Activated T-cell treated with anti-CD3 and anti-CD28 coated beads, Interleukin-2, amount 50 U/mL, for 72 hours (primary cell): ENCODE data around the gene INHA. TPM values are rescaled to one million over a fixed set of nuclear protein-coding genes. Genes with fewer than 3 reads are reported as not detected.

Experiments
- ATAC-seq, 2 donors: fragments of 150-1000 bp; cut with Tn5 transposase; replicated peaks in 1 of 2; 2 replicates each; pipeline ENCODE4 v1.10.0; 2021; ENCODE audit warnings: moderate library complexity in 2 of 2, mild to moderate bottlenecking in 1 of 2
- DNase-seq, 2 donors: peaks; one replicate each; pipeline ENCODE4 v3.0.0; 2021 to 2022; ENCODE audit warnings: mixed read lengths in 1 of 2
- H3K27ac Mint-ChIP-seq: one replicate; pipeline ENCODE4 v1.8.0; 2022; ENCODE audit warnings: mild to moderate bottlenecking, moderate library complexity, mixed read lengths
- H3K27me3 Mint-ChIP-seq: one replicate; pipeline ENCODE4 v1.8.0; 2022; ENCODE audit warnings: low read depth, mixed read lengths
- H3K36me3 Mint-ChIP-seq, 2 donors: one replicate each; pipeline ENCODE4 v1.8.0; 2022; ENCODE audit warnings: mixed read lengths in 2 of 2, mild to moderate bottlenecking in 1 of 2; ENCODE audit not compliant: insufficient read depth in 2 of 2
- H3K4me1 Mint-ChIP-seq: one replicate; pipeline ENCODE4 v1.8.0; 2022; ENCODE audit warnings: low read depth, mixed read lengths
- H3K4me3 Mint-ChIP-seq, 2 donors: one replicate each; pipeline ENCODE4 v1.8.0; 2022; ENCODE audit warnings: mild to moderate bottlenecking in 2 of 2, mixed read lengths in 2 of 2, moderate library complexity in 2 of 2
- H3K9me3 Mint-ChIP-seq, 2 donors: one replicate each; pipeline ENCODE4 v1.8.0; 2022; ENCODE audit warnings: mixed read lengths in 2 of 2
- total RNA-seq, 2 donors: library from RNA; stranded (reverse); gene quantifications; one replicate each; pipeline ENCODE4 v1.2.3, GENCODE V29; 2022

INHA gene
- total RNA-seq, 2 donors from 2014 or later: not detected

GRCh38 chr2:219620546-219620945 lies 48.4 kb downstream of the INHA start:
- ATAC-seq (no peak), DNase-seq (no peak)
- H3K27ac Mint-ChIP-seq: no peak overlapping the region
- no peak overlapping the region for H3K4me3 Mint-ChIP-seq
- no peaks in the 10 kb centered on the region for H3K9me3 Mint-ChIP-seq
- no peaks in the 10 kb centered on the region for H3K4me1 Mint-ChIP-seq
- H3K36me3 Mint-ChIP-seq: no peaks in the 10 kb centered on the region
- peaks cover 6% of the 10 kb centered on the region for H3K27me3 Mint-ChIP-seq

DNA sequence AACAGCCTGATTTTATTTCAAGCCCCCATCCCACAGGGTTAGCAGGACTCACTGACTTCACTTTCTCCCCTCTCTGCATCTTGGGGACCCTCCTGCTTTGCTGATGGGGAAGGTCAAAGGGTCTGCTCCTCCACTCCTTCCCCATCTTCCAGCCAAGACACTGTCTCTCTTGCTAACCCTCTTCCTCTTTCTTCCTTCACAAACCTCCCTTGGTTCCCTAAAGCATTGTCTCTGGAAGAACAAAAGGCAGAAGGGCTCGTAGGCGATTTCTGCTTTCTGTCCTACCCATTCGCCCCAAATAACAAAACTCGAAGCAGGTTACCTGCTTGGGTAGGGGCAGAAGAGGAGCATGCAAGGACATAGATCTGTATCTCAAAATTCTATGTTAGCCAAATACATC lies 49.8 kb downstream of the INHA start:
- H3K27ac Mint-ChIP-seq: no peak overlapping the region
- peaks cover 16% of the 10 kb centered on the region for H3K27me3 Mint-ChIP-seq
- no peaks in the 10 kb centered on the region for H3K9me3 Mint-ChIP-seq
- peaks cover 3% of the 10 kb centered on the region for H3K4me1 Mint-ChIP-seq
- H3K4me3 Mint-ChIP-seq: no peak overlapping the region
- ATAC-seq (no peak), DNase-seq (no peak)
- H3K36me3 Mint-ChIP-seq: no peaks in the 10 kb centered on the region

GRCh38 chr2:219622472-219622871 lies 50.4 kb downstream of the INHA start:
- H3K4me3 Mint-ChIP-seq: no peak overlapping the region
- H3K36me3 Mint-ChIP-seq: no peaks in the 10 kb centered on the region
- no peak for ATAC-seq
- no peaks in the 10 kb centered on the region for H3K9me3 Mint-ChIP-seq
- H3K4me1 Mint-ChIP-seq: peaks cover 4% of the 10 kb centered on the region
- H3K27me3 Mint-ChIP-seq: peaks cover 20% of the 10 kb centered on the region
- DNase-seq: no peak
- no peak overlapping the region for H3K27ac Mint-ChIP-seq

GRCh38 chr2:219624565-219624964 lies 52.5 kb downstream of the INHA start:
- no peak overlapping the region for H3K4me3 Mint-ChIP-seq
- no peak for ATAC-seq
- H3K27me3 Mint-ChIP-seq: peaks cover 20% of the 10 kb centered on the region
- no peak for DNase-seq
- peaks cover 4% of the 10 kb centered on the region for H3K4me1 Mint-ChIP-seq
- H3K36me3 Mint-ChIP-seq: no peaks in the 10 kb centered on the region
- no peaks in the 10 kb centered on the region for H3K9me3 Mint-ChIP-seq
- no peak overlapping the region for H3K27ac Mint-ChIP-seq

DNA sequence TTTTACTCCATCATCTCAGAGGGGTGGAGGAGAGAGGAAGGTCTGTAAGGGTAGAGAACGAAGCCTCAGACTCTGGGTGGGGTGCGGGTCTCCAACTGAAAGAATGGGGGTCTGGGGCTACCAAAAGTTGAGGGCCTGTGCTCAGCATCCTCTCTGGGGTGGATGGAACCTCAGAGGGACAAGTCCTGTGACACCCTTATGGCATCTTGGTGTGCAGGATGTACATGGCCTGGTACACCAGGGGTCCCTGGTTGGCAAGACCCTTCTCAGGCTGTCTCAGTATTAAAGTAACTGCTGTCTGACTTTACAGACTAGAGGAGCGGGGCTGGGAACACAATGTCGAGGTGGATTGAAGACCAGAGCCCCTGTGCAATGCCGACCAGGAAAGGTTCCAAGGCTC lies 53.1 kb downstream of the INHA start:
- DNase-seq: no peak
- H3K4me1 Mint-ChIP-seq: peaks cover 4% of the 10 kb centered on the region
- H3K36me3 Mint-ChIP-seq: no peaks in the 10 kb centered on the region
- no peak overlapping the region for H3K4me3 Mint-ChIP-seq
- H3K27me3 Mint-ChIP-seq: peaks cover 20% of the 10 kb centered on the region
- no peaks in the 10 kb centered on the region for H3K9me3 Mint-ChIP-seq
- H3K27ac Mint-ChIP-seq: no peak overlapping the region
- ATAC-seq: no peak

Other genes with a start within 250 kb of the INHA start
- not detected for gene RESP18, start 239.6 kb upstream of the INHA start, total RNA-seq
- gene DNPEP, start 184.4 kb upstream of the INHA start, total RNA-seq: 10 to 100 TPM; 61.5 to 71.0 TPM
- gene DES, start 153.9 kb upstream of the INHA start, total RNA-seq: under 1 TPM in 1 of 2 donors, not detected in 1; 0.10 TPM
- 1 to 10 TPM; 4.8 to 6.9 TPM for gene SPEG, start 137.5 kb upstream of the INHA start, total RNA-seq
- 10 to 100 TPM; 39.4 to 47.3 TPM for gene GMPPA, start 73.4 kb upstream of the INHA start, total RNA-seq
- under 1 TPM; 0.19 to 0.30 TPM for gene ASIC4, start 57.8 kb upstream of the INHA start, total RNA-seq
- gene CHPF, start 28.5 kb upstream of the INHA start, total RNA-seq: 10 to 100 TPM; 24.7 to 25.5 TPM
- gene TMEM198, start 28.3 kb upstream of the INHA start, total RNA-seq: 1 to 10 TPM; 4.5 to 5.3 TPM
- 1 to 10 TPM in 1 of 2 donors, under 1 TPM in 1; 0.83 to 1.3 TPM for gene OBSL1, start 771 bp upstream of the INHA start, total RNA-seq
- 10 to 100 TPM; 27.0 to 27.8 TPM for gene STK11IP, start 25.5 kb downstream of the INHA start, total RNA-seq
- gene SLC4A3, start 55.3 kb downstream of the INHA start, total RNA-seq: not detected